ENCODE results near the gene ZNF45.

DNA sequence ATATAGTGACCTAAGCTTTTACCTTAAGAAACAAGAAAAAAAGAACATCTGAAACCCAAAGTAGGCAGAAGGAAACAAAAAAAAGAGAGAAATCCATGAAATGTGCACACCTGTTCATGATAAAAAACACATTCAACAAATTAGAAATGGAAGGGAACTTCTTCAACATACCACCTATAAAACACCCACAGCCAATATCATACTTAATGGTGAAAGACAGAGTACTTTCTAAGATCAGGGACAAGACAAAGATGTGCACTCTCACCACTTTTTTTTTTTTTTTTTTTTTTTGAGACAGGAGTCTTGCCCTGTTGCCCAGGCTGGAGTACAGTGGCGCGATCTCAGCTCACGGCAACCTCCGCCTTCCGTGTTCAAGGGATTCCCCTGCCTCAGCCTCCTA is 29.2 kb downstream of the ZNF45 start:
- TF ChIP-seq, protein P1, sequence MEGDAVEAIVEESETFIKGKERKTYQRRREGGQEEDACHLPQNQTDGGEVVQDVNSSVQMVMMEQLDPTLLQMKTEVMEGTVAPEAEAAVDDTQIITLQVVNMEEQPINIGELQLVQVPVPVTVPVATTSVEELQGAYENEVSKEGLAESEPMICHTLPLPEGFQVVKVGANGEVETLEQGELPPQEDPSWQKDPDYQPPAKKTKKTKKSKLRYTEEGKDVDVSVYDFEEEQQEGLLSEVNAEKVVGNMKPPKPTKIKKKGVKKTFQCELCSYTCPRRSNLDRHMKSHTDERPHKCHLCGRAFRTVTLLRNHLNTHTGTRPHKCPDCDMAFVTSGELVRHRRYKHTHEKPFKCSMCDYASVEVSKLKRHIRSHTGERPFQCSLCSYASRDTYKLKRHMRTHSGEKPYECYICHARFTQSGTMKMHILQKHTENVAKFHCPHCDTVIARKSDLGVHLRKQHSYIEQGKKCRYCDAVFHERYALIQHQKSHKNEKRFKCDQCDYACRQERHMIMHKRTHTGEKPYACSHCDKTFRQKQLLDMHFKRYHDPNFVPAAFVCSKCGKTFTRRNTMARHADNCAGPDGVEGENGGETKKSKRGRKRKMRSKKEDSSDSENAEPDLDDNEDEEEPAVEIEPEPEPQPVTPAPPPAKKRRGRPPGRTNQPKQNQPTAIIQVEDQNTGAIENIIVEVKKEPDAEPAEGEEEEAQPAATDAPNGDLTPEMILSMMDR (IDR thresholded peaks at IDR 0.05; ENCODE audit: low read depth, low read length): no peak
- TF ChIP-seq, protein P2, sequence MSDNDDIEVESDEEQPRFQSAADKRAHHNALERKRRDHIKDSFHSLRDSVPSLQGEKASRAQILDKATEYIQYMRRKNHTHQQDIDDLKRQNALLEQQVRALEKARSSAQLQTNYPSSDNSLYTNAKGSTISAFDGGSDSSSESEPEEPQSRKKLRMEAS (IDR thresholded peaks at IDR 0.05; ENCODE audit: low read depth, low read length): no peak
- no peak for TF ChIP-seq POLR2A (IDR thresholded peaks at IDR 0.05; ENCODE audit: extremely low read depth, insufficient read length)
- TF ChIP-seq MYC (IDR thresholded peaks at IDR 0.05; ENCODE audit: low read depth, low read length): no peak

All from NB4 (cell line).